Stimulated activated CD8-positive, alpha-beta memory T cell treated with anti-CD3 and anti-CD28 coated beads, Interleukin-4, amount 100 ng/mL, for 24 hours (primary cell): ENCODE data around the gene NDUFA11.

Experiments
- DNase-seq: peaks from one replicate; pipeline ENCODE4 v3.0.0-alpha.2; 2020; ENCODE audit warnings: low read depth

NDUFA11 gene

GRCh38 chr19:5932609-5933262 lies 29.1 kb upstream of the NDUFA11 start:
- DNase-seq, result no peak

- DNase-seq, result no peak
Observed at GRCh38 chr19:5932146-5932545, 28.6 kb upstream of the NDUFA11 start.

GRCh38 chr19:5931251-5931650 lies 27.7 kb upstream of the NDUFA11 start:
- DNase-seq, result no peak

GRCh38 chr19:5929625-5930024 lies 26.0 kb upstream of the NDUFA11 start:
- DNase-seq, result no peak

GRCh38 chr19:5929179-5929578 lies 25.6 kb upstream of the NDUFA11 start:
- no peak for DNase-seq

- no peak for DNase-seq
Observed at GRCh38 chr19:5927441-5927821, 23.8 kb upstream of the NDUFA11 start.

GRCh38 chr19:5926641-5927440 lies 23.3 kb upstream of the NDUFA11 start:
- no peak for DNase-seq

GRCh38 chr19:5925830-5926427 lies 22.3 kb upstream of the NDUFA11 start:
- DNase-seq, result no peak

- no peak for DNase-seq
Observed at GRCh38 chr19:5923356-5923755, 19.8 kb upstream of the NDUFA11 start.

GRCh38 chr19:5922161-5922545 lies 18.6 kb upstream of the NDUFA11 start:
- no peak for DNase-seq

- no peak for DNase-seq
Observed at GRCh38 chr19:5921516-5922160, 18.0 kb upstream of the NDUFA11 start.

GRCh38 chr19:5918463-5919079 lies 15.0 kb upstream of the NDUFA11 start:
- no peak for DNase-seq

GRCh38 chr19:5917431-5918107 lies 14.0 kb upstream of the NDUFA11 start:
- no peak for DNase-seq

GRCh38 chr19:5916181-5916708 lies 12.7 kb upstream of the NDUFA11 start:
- no peak for DNase-seq

- no peak for DNase-seq
Observed at GRCh38 chr19:5915782-5916165, 12.2 kb upstream of the NDUFA11 start.

- DNase-seq, result no peak
Observed at GRCh38 chr19:5914946-5915781, 11.6 kb upstream of the NDUFA11 start.

GRCh38 chr19:5914358-5914774 lies 10.8 kb upstream of the NDUFA11 start:
- no peak for DNase-seq

- no peak for DNase-seq
Observed at GRCh38 chr19:5913739-5914357, 10.3 kb upstream of the NDUFA11 start, which contains the start of gene CAPS. TSS of gene CAPS (plus strand) at chr19:5914254. CDS start at chr19:5914407, 153 bp downstream.

- no peak for DNase-seq
Observed at GRCh38 chr19:5911366-5911765, 7.8 kb upstream of the NDUFA11 start.

GRCh38 chr19:5910638-5910907 lies 7.0 kb upstream of the NDUFA11 start:
- no peak for DNase-seq
